Tibial nerve (tissue), 4 donors: Measurements from ENCODE around the gene NT5C. TPM values are rescaled to one million over a fixed set of nuclear protein-coding genes. Genes with fewer than 3 reads are reported as not detected.

Source experiments
- DNase-seq, 2 donors: peaks; one replicate each; pipeline ENCODE4 v3.0.0-alpha.2; 2019; ENCODE audit warnings: low spot score in 2 of 2
- H3K27ac ChIP-seq, 4 donors: fragments of 200-600 bp; sonication (generic) in 3 of 4; one replicate each; pipeline ENCODE4 v1.5.1; 2017 to 2019; ENCODE audit warnings: mild to moderate bottlenecking in 1 of 4
- H3K27me3 ChIP-seq, 2 donors: fragments of 200-600 bp; sonication (generic) in 1 of 2; one replicate each; pipeline versions ENCODE4 v1.5.1 to v1.6.0; 2017 to 2019
- H3K36me3 ChIP-seq, 3 donors: fragments of 200-600 bp; sonication (generic); one replicate each; pipeline ENCODE4 v1.5.1; 2018 to 2019
- H3K4me1 ChIP-seq, 4 donors: fragments of 200-600 bp; sonication (generic) in 3 of 4; one replicate each; pipeline ENCODE4 v1.5.1; 2017 to 2019
- H3K4me3 ChIP-seq, 4 donors: fragments of 200-600 bp; sonication (generic) in 3 of 4; one replicate each; pipeline ENCODE4 v1.5.1; 2017 to 2019; ENCODE audit warnings: mild to moderate bottlenecking in 1 of 4, moderate library complexity in 1 of 4
- H3K9me3 ChIP-seq, 4 donors: fragments of 200-600 bp; sonication (generic) in 3 of 4; one replicate each; pipeline ENCODE4 v1.5.1; 2017 to 2019
- CTCF ChIP-seq, 5 experiments: fragments of 200-600 bp in 3 of 5; fragments of 450-650 bp in 2 of 5; sonication (generic) in 3 of 5; IDR thresholded peaks; one replicate each; pipeline ENCODE4 v1.5.1; 2016 to 2019; ENCODE audit warnings: antibody characterized with exemption in 5 of 5, mild to moderate bottlenecking in 3 of 5, moderate library complexity in 2 of 5
- EP300 ChIP-seq, 2 donors: sonication (generic); formaldehyde crosslinking; IDR thresholded peaks; one replicate each; pipeline ENCODE4 v1.6.1; 2017; ENCODE audit warnings: antibody characterized with exemption in 2 of 2, mild to moderate bottlenecking in 1 of 2
- POLR2A ChIP-seq, 2 donors: fragments of 450-650 bp; IDR thresholded peaks; one replicate each; pipeline ENCODE4 v1.6.1; 2017; ENCODE audit warnings: antibody characterized with exemption in 2 of 2, mild to moderate bottlenecking in 2 of 2, moderate library complexity in 2 of 2
- whole genome bisulfite sequencing, 2 donors: methylation state at CpG; one replicate each; pipeline ENCODE4 v1.1.5; 2018; 5-methylcytosine and 5-hydroxymethylcytosine counted together
- small RNA-seq: library from RNA; depleted of rRNA; stranded (forward); fragments of <200 nt; gene quantifications from one replicate; pipeline ENCODE3, GENCODE V24; 2016
- total RNA-seq, 4 donors: library from RNA; depleted of rRNA; stranded (reverse); fragments of >200 nt; gene quantifications; one replicate each; pipeline ENCODE4 v1.1.0, GENCODE V29; 2016

The NT5C gene
- total RNA-seq, 4 donors from 2014 or later = 137 to 194 (median 166) TPM

DNA sequence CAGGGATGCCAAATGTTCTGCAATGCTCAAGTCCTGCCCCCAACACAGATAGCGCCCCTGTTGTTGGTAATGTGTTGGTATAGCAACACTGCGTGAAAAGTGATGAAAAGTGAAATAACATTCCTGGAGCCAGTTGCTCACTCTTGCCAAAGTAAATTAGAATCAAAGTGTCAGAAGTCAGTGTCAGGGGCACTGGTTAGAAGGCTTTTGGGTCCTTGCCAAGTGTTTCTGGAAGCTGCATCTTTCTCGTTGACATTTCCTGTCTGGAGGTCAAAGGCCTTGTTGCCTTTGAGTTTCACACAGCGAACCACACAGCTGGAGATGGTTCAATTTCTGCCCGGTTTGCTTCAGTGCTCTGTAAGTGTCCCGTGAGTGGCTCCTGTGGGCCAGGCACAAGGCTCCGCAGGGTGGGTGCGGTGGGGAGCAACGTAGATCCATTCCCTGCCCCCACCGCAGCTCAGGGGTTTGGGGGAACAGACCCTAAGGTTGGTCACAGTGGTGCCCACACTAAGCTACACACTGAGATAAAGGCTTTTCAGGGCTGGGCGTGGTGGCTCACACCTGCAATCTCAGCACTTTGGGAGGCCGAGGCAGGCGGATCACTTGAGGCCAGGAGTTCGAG is 47.4 kb downstream of the NT5C start:
- DNase-seq = no peak
- Histone ChIP-seq H3K27ac (no peak overlapping the region), H3K4me1 (peaks cover 0 to 52% (median 21%) of the 10 kb centered on the region in 4 donors), H3K27me3 (no peaks in the 10 kb centered on the region), H3K36me3 (no peaks in the 10 kb centered on the region), H3K4me3 (no peak overlapping the region), H3K9me3 (no peaks in the 10 kb centered on the region)
- no peak for TF ChIP-seq CTCF (IDR thresholded peaks at IDR 0.05)
- TF ChIP-seq POLR2A (IDR thresholded peaks at IDR 0.05) = no peak
- no peak for TF ChIP-seq EP300 (IDR thresholded peaks at IDR 0.05)
- 47 to 56% methylated on average over 13 of the region's 14 CpGs for WGBS, 2 donors

- no peaks in the 10 kb centered on the region for H3K9me3 ChIP-seq
- H3K36me3 ChIP-seq = no peaks in the 10 kb centered on the region
- WGBS, 2 donors = 75 to 78% methylated on average over 6 of the region's 6 CpGs
- no peaks in the 10 kb centered on the region for H3K27me3 ChIP-seq
- H3K4me1 ChIP-seq = peaks cover 0 to 52% (median 24%) of the 10 kb centered on the region in 4 donors
- no peak for DNase-seq
- TF ChIP-seq CTCF (IDR thresholded peaks at IDR 0.05) (no peak), POLR2A (IDR thresholded peaks at IDR 0.05) (no peak), EP300 (IDR thresholded peaks at IDR 0.05) (no peak)
- no peak overlapping the region for H3K4me3 ChIP-seq
- no peak overlapping the region for H3K27ac ChIP-seq
These were observed 48.9 kb downstream of the NT5C start for GRCh38 chr17:75082683-75083082.

GRCh38 chr17:75081611-75082540 is 49.7 kb downstream of the NT5C start:
- Histone ChIP-seq H3K4me3 (no peak overlapping the region), H3K36me3 (no peaks in the 10 kb centered on the region), H3K27me3 (no peaks in the 10 kb centered on the region), H3K27ac (no peak overlapping the region), H3K4me1 (peaks cover 0 to 52% (median 25%) of the 10 kb centered on the region in 4 donors), H3K9me3 (no peaks in the 10 kb centered on the region)
- WGBS, 2 donors = 74 to 75% methylated on average over 13 of the region's 13 CpGs
- TF ChIP-seq POLR2A (IDR thresholded peaks at IDR 0.05) (no peak), EP300 (IDR thresholded peaks at IDR 0.05) (no peak)
- DNase-seq = no peak

Small RNA genes lying within 50 kb of the gene (small RNA-seq; reads per million reads assigned to genes)
- gene RF00019 = not detected

Other genes starting within 250 kb of the NT5C start
- not detected for gene FADS6, start 238.1 kb downstream of the NT5C start, total RNA-seq
- under 1 TPM in 1 of 4 donors, not detected in 3; 0.87 TPM for gene USH1G, start 208.5 kb downstream of the NT5C start, total RNA-seq
- gene OTOP2, start 207.5 kb downstream of the NT5C start, total RNA-seq = not detected
- gene OTOP3, start 195.8 kb downstream of the NT5C start, total RNA-seq = not detected
- gene HID1, start 159.0 kb downstream of the NT5C start, total RNA-seq = 10 to 100 TPM in 1 of 4 donors, 1 to 10 TPM in 3; 5.7 to 11.6 (median 8.9) TPM
- gene CDR2L, start 144.1 kb downstream of the NT5C start, total RNA-seq = 10 to 100 TPM; 10.7 to 19.2 (median 13.9) TPM
- gene MRPL58, start 119.1 kb downstream of the NT5C start, total RNA-seq = 10 to 100 TPM; 32.1 to 51.9 (median 46.0) TPM
- gene ATP5PD, start 84.8 kb downstream of the NT5C start, total RNA-seq = 100 to 1,000 TPM; 171 to 241 (median 220) TPM
- 10 to 100 TPM; 24.9 to 33.5 (median 32.6) TPM for gene KCTD2, start 84.5 kb downstream of the NT5C start, total RNA-seq
- gene SLC16A5, start 43.8 kb downstream of the NT5C start, total RNA-seq = 10 to 100 TPM in 1 of 4 donors, 1 to 10 TPM in 3; 4.6 to 27.9 (median 7.7) TPM
- 10 to 100 TPM in 1 of 4 donors, 1 to 10 TPM in 3; 4.2 to 12.0 (median 8.3) TPM for gene ARMC7, start 21.8 kb downstream of the NT5C start, total RNA-seq
- gene JPT1, start 22.8 kb upstream of the NT5C start, total RNA-seq = 10 to 100 TPM; 13.5 to 53.4 (median 32.4) TPM
- gene SUMO2, start 51.2 kb upstream of the NT5C start, total RNA-seq = 10 to 100 TPM; 38.1 to 62.9 (median 59.8) TPM
- 10 to 100 TPM; 38.1 to 68.6 (median 53.2) TPM for gene NUP85, start 73.9 kb upstream of the NT5C start, total RNA-seq
- 10 to 100 TPM; 45.5 to 66.0 (median 56.6) TPM for gene GGA3, start 129.9 kb upstream of the NT5C start, total RNA-seq
- 10 to 100 TPM; 31.2 to 36.6 (median 33.6) TPM for gene MRPS7, start 130.1 kb upstream of the NT5C start, total RNA-seq
- gene MIF4GD, start 139.5 kb upstream of the NT5C start, total RNA-seq = 10 to 100 TPM; 18.4 to 53.1 (median 41.0) TPM
- gene SLC25A19, start 157.7 kb upstream of the NT5C start, total RNA-seq = 10 to 100 TPM; 16.7 to 23.1 (median 20.1) TPM